Gastrocnemius medialis (tissue), 4 donors: Measurements from ENCODE around the gene ITGA2B. TPM values are rescaled to one million over a fixed set of nuclear protein-coding genes. Genes with fewer than 3 reads are reported as not detected.
"Not testable (repeated sequence)": the region's sequence is repeated elsewhere in the genome, so short reads cannot be mapped to it uniquely, and the experiment has no call there.

Source experiments
- ATAC-seq, 2 donors: fragments of 150-250 bp; one replicate each; pipeline ENCODE4 v1.9.1; 2016
- DNase-seq, 2 donors: peaks; one replicate each; pipeline ENCODE4 v3.0.0-alpha.2; 2019
- H3K27ac ChIP-seq, 4 donors: fragments of 200-600 bp; sonication (generic); 1 replicate in 1 of 4; 2 replicates in 3 of 4; pipeline ENCODE4 v1.5.1; 2016 to 2018; ENCODE audit warnings: mild to moderate bottlenecking in 2 of 4, moderate library complexity in 1 of 4
- H3K27me3 ChIP-seq, 3 donors: fragments of 200-600 bp; sonication (generic) in 2 of 3; 1 replicate in 1 of 3; 2 replicates in 2 of 3; pipeline versions ENCODE4 v1.5.1 to v1.6.0; 2016 to 2019; ENCODE audit warnings: mild to moderate bottlenecking in 1 of 3, moderate library complexity in 1 of 3
- H3K36me3 ChIP-seq, 2 donors: fragments of 200-600 bp; sonication (generic) in 1 of 2; one replicate each; pipeline ENCODE4 v1.5.1; 2017 to 2018
- H3K4me1 ChIP-seq, 2 donors: fragments of 200-600 bp; sonication (generic) in 1 of 2; one replicate each; pipeline ENCODE4 v1.5.1; 2016 to 2017; ENCODE audit warnings: mild to moderate bottlenecking in 2 of 2
- H3K4me3 ChIP-seq, 4 donors: fragments of 200-600 bp; sonication (generic) in 3 of 4; 1 replicate in 1 of 4; 2 replicates in 3 of 4; pipeline ENCODE4 v1.5.1; 2016 to 2019; ENCODE audit warnings: mild to moderate bottlenecking in 2 of 4
- H3K9me3 ChIP-seq, 3 donors: fragments of 200-600 bp; sonication (generic) in 2 of 3; 1 replicate in 1 of 3; 2 replicates in 2 of 3; pipeline ENCODE4 v1.5.1; 2016 to 2019
- CTCF ChIP-seq, 5 experiments: fragments of 450-650 bp in 3 of 5; fragments of 200-600 bp in 2 of 5; sonication (generic) in 2 of 5; IDR thresholded peaks in 4 of 5; conservative IDR thresholded peaks in 1 of 5; 1 replicate in 4 of 5; 2 replicates in 1 of 5; pipeline ENCODE4 v1.5.1; 2016 to 2019; ENCODE audit warnings: antibody characterized with exemption in 5 of 5, mild to moderate bottlenecking in 3 of 5, moderate library complexity in 3 of 5
- POLR2A ChIP-seq, 2 donors: fragments of 450-650 bp; IDR thresholded peaks; one replicate each; pipeline ENCODE4 v1.6.1; 2017; ENCODE audit warnings: antibody characterized with exemption in 2 of 2, mild to moderate bottlenecking in 2 of 2, moderate library complexity in 2 of 2
- in situ Hi-C, 4 donors: fragments of 200-750 bp; cut with MboI; loops; one replicate each; pipeline versions ENCODE4 v1.15.0 to v1.8.0; 2017; ENCODE audit warnings: low sequenced_read_pairs in 4 of 4
- intact Hi-C: fragments of 100-400 bp; cut with DNase I; formaldehyde crosslinking; loops from one replicate; pipeline ENCODE4 v1.15.1; 2023; ENCODE audit warnings: low total_unique reads
- total RNA-seq, 4 donors: library from RNA; depleted of rRNA; stranded (reverse); fragments of >200 nt; gene quantifications; one replicate each; pipeline versions ENCODE4 v1.1.0 to v1.2.3, GENCODE V29; 2016

The ITGA2B gene
- total RNA-seq, 4 donors from 2014 or later, result 0.33 TPM; not detected in 3

DNA sequence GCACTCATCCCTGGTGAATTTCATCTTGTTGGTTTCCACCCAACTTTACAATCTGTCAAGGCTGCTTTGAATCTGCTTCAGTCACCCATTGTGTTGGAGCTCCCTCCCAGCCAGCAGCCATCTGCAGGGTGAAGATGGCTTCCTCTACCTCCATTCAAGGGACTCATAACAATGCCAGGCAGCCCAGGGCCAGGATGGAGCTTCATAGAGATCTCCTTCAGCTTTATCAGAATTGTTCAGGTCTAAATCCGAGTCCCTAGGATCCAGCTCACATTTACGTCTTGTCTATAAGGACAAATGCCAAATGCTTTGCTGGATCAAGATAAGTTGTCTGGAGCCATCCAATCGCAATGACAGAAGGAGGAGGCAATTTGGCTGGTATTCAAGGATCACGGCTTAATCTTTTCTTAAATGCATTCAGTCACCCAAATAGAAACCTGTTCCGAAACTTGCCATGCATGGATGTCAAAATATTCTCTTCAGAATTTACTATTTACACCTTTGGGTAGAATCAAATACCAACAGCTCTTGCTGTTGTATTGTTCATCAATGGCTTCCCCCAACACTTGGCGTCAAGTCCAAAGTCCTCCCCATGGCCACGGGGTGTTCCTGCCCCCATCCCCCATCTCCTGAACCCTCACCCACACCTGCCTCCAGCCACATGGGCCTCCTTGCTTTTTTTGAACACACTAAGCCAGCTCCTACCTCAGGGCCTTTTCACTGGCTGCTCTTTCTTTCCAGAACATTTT lies 22.0 kb downstream of the ITGA2B start:
- Histone ChIP-seq H3K27me3 (peaks cover 11 to 22% (median 15%) of the 10 kb centered on the region in 3 donors), H3K4me1 (peaks cover 4 to 12% of the 10 kb centered on the region in 2 donors), H3K4me3 (no peak overlapping the region), H3K36me3 (no peaks in the 10 kb centered on the region), H3K27ac (no peak overlapping the region), H3K9me3 (no peaks in the 10 kb centered on the region)
- no peak for TF ChIP-seq CTCF (IDR thresholded peaks at IDR 0.05 in 4 of 5, conservative IDR thresholded peaks at IDR 0.05 in 1 of 5)
- TF ChIP-seq POLR2A (IDR thresholded peaks at IDR 0.05), result no peak
- intact Hi-C loops (no loop called here), in situ Hi-C loops (no loop called here)
- DNase-seq (no peak), ATAC-seq (no peak)

DNA sequence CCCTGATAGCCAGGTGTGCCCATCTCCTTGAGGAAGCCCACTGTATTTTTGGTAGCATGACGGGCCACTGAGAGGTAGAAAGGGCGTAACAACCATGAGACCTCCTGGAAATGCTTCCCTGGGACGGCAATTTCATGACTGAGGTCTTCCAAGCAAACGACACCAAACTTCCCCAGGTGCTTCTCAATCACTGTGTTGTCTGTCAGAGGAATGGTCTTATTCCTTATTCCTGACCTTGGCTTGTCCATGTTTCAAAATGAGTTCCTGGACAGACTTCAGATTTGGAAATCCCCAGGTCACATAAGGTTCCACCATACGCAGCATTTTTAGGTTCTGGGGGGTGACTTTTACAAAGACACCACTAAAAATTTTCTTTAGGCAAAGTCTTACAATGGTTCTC lies 24.4 kb downstream of the ITGA2B start:
- H3K36me3 ChIP-seq, DNase-seq, H3K27ac ChIP-seq, in situ Hi-C loops, H3K4me3 ChIP-seq, H3K9me3 ChIP-seq, intact Hi-C loops, ATAC-seq: not testable (repeated sequence)
- Histone ChIP-seq H3K4me1 (peaks cover 4 to 12% of the 10 kb centered on the region in 2 donors), H3K27me3 (peaks cover 8 to 18% (median 17%) of the 10 kb centered on the region in 3 donors)

DNA sequence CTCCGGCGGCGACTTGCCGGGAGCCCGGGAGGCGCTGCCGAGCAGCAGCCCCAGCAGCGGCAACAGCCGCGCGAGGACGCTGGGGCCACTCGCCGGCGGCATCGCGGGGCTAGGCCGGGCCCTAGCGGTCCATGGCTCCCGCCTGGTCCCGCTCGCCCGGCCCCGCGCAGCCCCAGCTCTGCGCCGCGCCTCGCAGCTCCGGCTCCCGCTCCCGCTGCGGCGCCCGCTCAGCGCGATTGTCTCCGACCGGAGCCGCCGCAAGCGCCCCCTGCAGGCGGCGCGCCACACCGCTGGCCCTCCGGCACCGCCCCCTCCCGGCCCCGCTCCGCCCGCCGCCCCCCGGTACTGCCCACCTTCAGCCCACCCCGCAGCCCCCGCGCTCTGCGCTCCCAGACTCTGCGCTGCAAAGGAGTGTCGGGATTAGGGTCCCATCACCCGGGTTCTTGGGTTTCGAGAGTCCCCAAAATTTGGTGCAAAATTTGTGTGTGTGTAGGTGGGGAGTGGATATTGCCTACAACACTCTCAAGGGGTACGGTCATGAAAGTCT lies 25.8 kb downstream of the ITGA2B start, which contains the start of gene FAM171A2:
FAM171A2 (minus strand) TSS at position 241 of the 547 bp plus-strand sequence; CDS start at position 102, 139 bp downstream.
- no peak within 1 kb of the TSS for H3K27ac ChIP-seq
- no peaks in the 10 kb centered on the region for H3K36me3 ChIP-seq
- H3K4me3 ChIP-seq, result peak within 1 kb of the TSS; percentile 47 to 79 (median 60)

GRCh38 chr17:44362949-44363612 lies 26.4 kb downstream of the ITGA2B start:
- TF ChIP-seq POLR2A (IDR thresholded peaks at IDR 0.05), result no peak
- TF ChIP-seq CTCF (IDR thresholded peaks at IDR 0.05 in 4 of 5, conservative IDR thresholded peaks at IDR 0.05 in 1 of 5), result no peak
- intact Hi-C loops, result loop anchor here (1.0 kb wide), 1 partner anchor 160 kb away; no protein-coding TSS in a partner anchor
- Histone ChIP-seq H3K4me3 (peak overlapping the region; percentile 47 to 79 (median 60)), H3K36me3 (no peaks in the 10 kb centered on the region), H3K4me1 (peaks cover 4 to 12% of the 10 kb centered on the region in 2 donors), H3K27ac (no peak overlapping the region), H3K9me3 (no peaks in the 10 kb centered on the region), H3K27me3 (peaks cover 8 to 17% (median 15%) of the 10 kb centered on the region in 3 donors)
- ATAC-seq (peak; percentile 25 to 52), DNase-seq (no peak)
- in situ Hi-C loops, result no loop called here

More for the DNA sequence above, 25.8 kb downstream of the ITGA2B start, which contains the start of gene FAM171A2:
- peaks cover 4 to 12% of the 10 kb centered on the region in 2 donors for H3K4me1 ChIP-seq
- in situ Hi-C loops (no loop called here), intact Hi-C loops (loop anchor here (1.0 kb wide), 1 partner anchor 160 kb away; no protein-coding TSS in a partner anchor)
- ATAC-seq, result peak; percentile 79 to 84
- H3K27me3 ChIP-seq, result peaks cover 8 to 17% (median 15%) of the 10 kb centered on the region in 3 donors
- no peak for DNase-seq
- TF ChIP-seq POLR2A (IDR thresholded peaks at IDR 0.05), result no peak
- peak in 4 of 5 experiments; percentile 45 to 91 (median 80) for TF ChIP-seq CTCF (IDR thresholded peaks at IDR 0.05 in 4 of 5, conservative IDR thresholded peaks at IDR 0.05 in 1 of 5)
- no peaks in the 10 kb centered on the region for H3K9me3 ChIP-seq
